Gastroesophageal sphincter (tissue), 4 donors: ENCODE data around the gene HAVCR2. TPM values are rescaled to one million over a fixed set of nuclear protein-coding genes. Genes with fewer than 3 reads are reported as not detected.

Experiments used
- ATAC-seq: fragments of 150-250 bp; one replicate; pipeline ENCODE4 v1.9.1; 2016; ENCODE audit warnings: mild to moderate bottlenecking, moderate library complexity
- H3K27ac ChIP-seq, 4 donors: fragments of 200-600 bp; sonication (generic) in 3 of 4; 1 replicate in 3 of 4; 2 replicates in 1 of 4; pipeline ENCODE4 v1.5.1; 2016 to 2019
- H3K27me3 ChIP-seq: fragments of 200-600 bp; sonication (generic); one replicate; pipeline ENCODE4 v1.5.1; 2019
- H3K36me3 ChIP-seq, 2 donors: fragments of 200-600 bp; sonication (generic); one replicate each; pipeline ENCODE4 v1.5.1; 2019; ENCODE audit warnings: control low read depth in 1 of 2
- H3K4me1 ChIP-seq, 3 donors: fragments of 200-600 bp; sonication (generic); 1 replicate in 2 of 3; 2 replicates in 1 of 3; pipeline ENCODE4 v1.5.1; 2016 to 2019; ENCODE audit warnings: control low read depth in 2 of 3
- H3K4me3 ChIP-seq, 2 donors: fragments of 200-600 bp; sonication (generic); one replicate each; pipeline ENCODE4 v1.5.1; 2019; ENCODE audit warnings: mild to moderate bottlenecking in 1 of 2, moderate library complexity in 1 of 2
- H3K9me3 ChIP-seq, 3 donors: fragments of 200-600 bp; sonication (generic); one replicate each; pipeline ENCODE4 v1.5.1; 2017 to 2019; ENCODE audit warnings: control low read depth in 2 of 3
- EP300 ChIP-seq: sonication (generic); formaldehyde crosslinking; IDR thresholded peaks from one replicate; pipeline ENCODE4 v1.6.1; 2017; ENCODE audit warnings: antibody characterized with exemption, mild to moderate bottlenecking
- POLR2A ChIP-seq, 2 donors: fragments of 450-650 bp; IDR thresholded peaks; one replicate each; pipeline ENCODE4 v1.6.1; 2017; ENCODE audit warnings: antibody characterized with exemption in 2 of 2, mild to moderate bottlenecking in 2 of 2, moderate library complexity in 1 of 2
- POLR2AphosphoS5 ChIP-seq: sonication (generic); formaldehyde crosslinking; IDR thresholded peaks from one replicate; pipeline ENCODE4 v1.6.1; 2017; ENCODE audit warnings: antibody characterized with exemption
- WGBS, 2 donors: methylation state at CpG; one replicate each; pipeline ENCODE4 v1.1.5; 2018; ENCODE audit warnings: low coverage in 1 of 2; 5-methylcytosine and 5-hydroxymethylcytosine counted together
- total RNA-seq, 4 donors: library from RNA; depleted of rRNA; stranded (reverse); fragments of >200 nt; gene quantifications; one replicate each; pipeline ENCODE4 v1.1.0, GENCODE V29; 2016
- TF ChIP-seq, protein P1 (sequence below), 4 experiments: fragments of 200-600 bp in 2 of 4; fragments of 450-650 bp in 2 of 4; sonication (generic) in 1 of 4; IDR thresholded peaks; one replicate each; pipeline ENCODE4 v1.5.1; 2017 to 2019; ENCODE audit warnings: antibody characterized with exemption in 4 of 4, mild to moderate bottlenecking in 2 of 4, moderate library complexity in 2 of 4

The HAVCR2 gene
- total RNA-seq: 10 to 100 TPM in 2 of 4 donors, 1 to 10 TPM in 2; 4.7 to 15.2 (median 10.1) TPM

DNA sequence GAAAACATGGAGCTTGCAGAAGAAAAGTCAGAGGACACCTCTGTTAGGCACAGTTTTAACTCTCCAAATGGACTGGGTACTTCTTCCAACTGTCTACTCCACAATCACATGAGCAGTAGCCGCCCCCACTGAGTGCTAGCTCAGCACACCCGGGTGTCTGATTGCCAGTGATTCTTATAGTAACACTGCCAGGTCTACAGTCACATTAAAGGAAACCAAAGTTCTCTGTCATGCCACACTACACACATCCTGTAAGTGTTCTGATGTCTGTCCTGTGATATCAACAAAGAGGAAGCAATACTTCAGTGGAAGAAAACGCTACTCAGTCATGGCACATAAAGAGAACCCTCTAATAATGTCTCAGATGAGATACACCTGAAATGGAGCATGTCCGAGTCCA lies at the start of gene HAVCR2:
TSS of gene HAVCR2 (minus strand) at position 69 of the 400 bp plus-strand sequence. CDS start at position 8, 61 bp downstream.
- TF ChIP-seq POLR2A (IDR thresholded peaks at IDR 0.05): peak in 1 of 2 donors; percentile 15
- TF ChIP-seq POLR2AphosphoS5: no peak
- Histone ChIP-seq H3K27me3 (no peaks in the 10 kb centered on the region), H3K4me1 (no peaks in the 10 kb centered on the region), H3K27ac (peak within 1 kb of the TSS in 2 of 4 donors; percentile 11 to 19), H3K4me3 (peak within 1 kb of the TSS in 1 of 2 donors; percentile 28), H3K36me3 (no peaks in the 10 kb centered on the region), H3K9me3 (no peaks in the 10 kb centered on the region)
- 64 to 69% methylated on average over 2 to 4 of the region's 4 CpGs for WGBS, 2 donors
- peak; percentile 17 for ATAC-seq

DNA sequence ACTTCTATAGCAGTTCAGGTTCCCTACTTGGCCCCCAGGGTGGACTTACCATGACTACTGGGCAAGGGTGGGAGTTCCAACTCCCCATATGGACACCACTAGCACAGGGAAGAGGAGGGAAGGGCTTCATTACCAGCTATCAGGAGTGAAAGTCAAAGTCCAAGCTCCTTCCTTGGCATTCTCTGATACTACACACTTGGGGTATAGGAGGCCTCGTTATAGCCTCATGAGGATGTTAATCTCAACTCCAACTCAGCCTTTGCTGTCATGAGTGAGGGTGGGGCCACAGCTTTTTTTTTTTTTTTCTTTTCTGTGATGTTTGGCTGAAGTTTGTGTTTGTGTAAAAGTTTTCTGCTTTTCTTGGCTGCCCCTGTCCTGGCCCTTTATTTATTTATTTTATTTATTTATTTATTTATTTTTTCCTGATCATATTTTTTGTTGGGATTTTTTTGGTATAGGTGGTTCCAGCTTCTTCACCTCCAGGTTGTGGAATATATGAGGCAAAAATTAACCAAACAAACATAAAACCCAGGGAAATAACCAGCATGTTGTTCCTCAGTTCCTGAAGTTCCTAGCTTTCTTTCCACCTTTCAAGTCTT lies 48.5 kb upstream of the HAVCR2 start:
- Histone ChIP-seq H3K36me3 (no peaks in the 10 kb centered on the region), H3K27me3 (peaks cover 12% of the 10 kb centered on the region), H3K9me3 (no peaks in the 10 kb centered on the region), H3K4me1 (no peaks in the 10 kb centered on the region), H3K27ac (no peak overlapping the region), H3K4me3 (no peak overlapping the region)
- TF ChIP-seq, protein P1, sequence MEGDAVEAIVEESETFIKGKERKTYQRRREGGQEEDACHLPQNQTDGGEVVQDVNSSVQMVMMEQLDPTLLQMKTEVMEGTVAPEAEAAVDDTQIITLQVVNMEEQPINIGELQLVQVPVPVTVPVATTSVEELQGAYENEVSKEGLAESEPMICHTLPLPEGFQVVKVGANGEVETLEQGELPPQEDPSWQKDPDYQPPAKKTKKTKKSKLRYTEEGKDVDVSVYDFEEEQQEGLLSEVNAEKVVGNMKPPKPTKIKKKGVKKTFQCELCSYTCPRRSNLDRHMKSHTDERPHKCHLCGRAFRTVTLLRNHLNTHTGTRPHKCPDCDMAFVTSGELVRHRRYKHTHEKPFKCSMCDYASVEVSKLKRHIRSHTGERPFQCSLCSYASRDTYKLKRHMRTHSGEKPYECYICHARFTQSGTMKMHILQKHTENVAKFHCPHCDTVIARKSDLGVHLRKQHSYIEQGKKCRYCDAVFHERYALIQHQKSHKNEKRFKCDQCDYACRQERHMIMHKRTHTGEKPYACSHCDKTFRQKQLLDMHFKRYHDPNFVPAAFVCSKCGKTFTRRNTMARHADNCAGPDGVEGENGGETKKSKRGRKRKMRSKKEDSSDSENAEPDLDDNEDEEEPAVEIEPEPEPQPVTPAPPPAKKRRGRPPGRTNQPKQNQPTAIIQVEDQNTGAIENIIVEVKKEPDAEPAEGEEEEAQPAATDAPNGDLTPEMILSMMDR (IDR thresholded peaks at IDR 0.05): no peak
- TF ChIP-seq EP300: no peak
- no peak for TF ChIP-seq POLR2A (IDR thresholded peaks at IDR 0.05)
- no peak for TF ChIP-seq POLR2AphosphoS5
- 56% methylated on average over 1 of the region's 1 CpG; no CpG with 5 or more reads in 1 of the 2 donors for WGBS, 2 donors
- ATAC-seq: no peak

DNA sequence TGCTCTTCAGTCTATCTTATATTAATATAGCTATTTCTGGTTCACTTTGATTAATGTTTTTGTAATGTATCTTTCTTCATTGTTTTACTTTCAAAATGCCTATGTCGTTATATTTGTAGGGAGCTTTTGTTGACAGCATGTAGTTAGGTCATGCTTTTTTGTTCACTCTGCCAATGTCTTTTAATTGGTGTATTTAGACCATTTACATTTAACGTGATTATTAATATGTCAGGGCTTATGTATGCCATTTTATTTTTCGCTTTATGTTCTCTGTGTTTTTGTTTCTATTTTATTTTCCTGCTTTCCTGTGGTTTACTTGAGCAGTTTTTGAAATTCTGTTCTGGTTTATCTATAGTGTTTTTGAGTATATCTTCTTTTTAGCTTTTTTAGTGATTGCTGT lies 46.5 kb upstream of the HAVCR2 start:
- no peak overlapping the region for H3K27ac ChIP-seq
- WGBS, 2 donors: 62 to 71% methylated on average over 2 to 3 of the region's 3 CpGs
- H3K4me1 ChIP-seq: no peaks in the 10 kb centered on the region
- H3K36me3 ChIP-seq: no peaks in the 10 kb centered on the region
- H3K27me3 ChIP-seq: no peaks in the 10 kb centered on the region
- TF ChIP-seq POLR2AphosphoS5 (no peak), EP300 (no peak), POLR2A (IDR thresholded peaks at IDR 0.05) (no peak)
- TF ChIP-seq, protein P1 (IDR thresholded peaks at IDR 0.05): no peak
- H3K4me3 ChIP-seq: no peak overlapping the region
- ATAC-seq: no peak
- no peaks in the 10 kb centered on the region for H3K9me3 ChIP-seq

DNA sequence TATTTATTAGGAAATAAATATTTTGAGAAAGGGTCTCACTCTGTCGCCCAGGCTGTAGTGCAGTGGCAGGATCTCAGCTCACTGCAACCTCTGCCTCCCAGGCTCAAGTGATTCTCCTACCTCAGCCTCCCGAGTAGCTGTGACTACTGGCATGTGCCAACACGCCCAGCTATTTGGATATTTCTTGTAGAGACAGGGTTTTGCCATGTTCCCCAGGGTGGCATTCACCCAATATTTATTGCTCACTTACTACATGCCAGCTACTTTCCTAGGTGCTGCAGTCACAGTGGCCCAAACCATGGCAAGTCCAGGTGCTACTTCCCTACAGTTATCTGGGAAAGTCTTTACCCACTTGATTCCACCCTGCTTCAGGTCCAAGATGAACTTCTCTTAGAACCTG lies 42.2 kb upstream of the HAVCR2 start:
- WGBS, 2 donors: 77 to 88% methylated on average over 3 of the region's 3 CpGs
- H3K27ac ChIP-seq: no peak overlapping the region
- no peaks in the 10 kb centered on the region for H3K9me3 ChIP-seq
- no peak overlapping the region for H3K4me3 ChIP-seq
- ATAC-seq: no peak
- TF ChIP-seq POLR2AphosphoS5: no peak
- TF ChIP-seq EP300: no peak
- TF ChIP-seq POLR2A (IDR thresholded peaks at IDR 0.05): no peak
- TF ChIP-seq, protein P1 (IDR thresholded peaks at IDR 0.05): no peak
- no peaks in the 10 kb centered on the region for H3K4me1 ChIP-seq
- H3K36me3 ChIP-seq: no peaks in the 10 kb centered on the region
- H3K27me3 ChIP-seq: no peaks in the 10 kb centered on the region

DNA sequence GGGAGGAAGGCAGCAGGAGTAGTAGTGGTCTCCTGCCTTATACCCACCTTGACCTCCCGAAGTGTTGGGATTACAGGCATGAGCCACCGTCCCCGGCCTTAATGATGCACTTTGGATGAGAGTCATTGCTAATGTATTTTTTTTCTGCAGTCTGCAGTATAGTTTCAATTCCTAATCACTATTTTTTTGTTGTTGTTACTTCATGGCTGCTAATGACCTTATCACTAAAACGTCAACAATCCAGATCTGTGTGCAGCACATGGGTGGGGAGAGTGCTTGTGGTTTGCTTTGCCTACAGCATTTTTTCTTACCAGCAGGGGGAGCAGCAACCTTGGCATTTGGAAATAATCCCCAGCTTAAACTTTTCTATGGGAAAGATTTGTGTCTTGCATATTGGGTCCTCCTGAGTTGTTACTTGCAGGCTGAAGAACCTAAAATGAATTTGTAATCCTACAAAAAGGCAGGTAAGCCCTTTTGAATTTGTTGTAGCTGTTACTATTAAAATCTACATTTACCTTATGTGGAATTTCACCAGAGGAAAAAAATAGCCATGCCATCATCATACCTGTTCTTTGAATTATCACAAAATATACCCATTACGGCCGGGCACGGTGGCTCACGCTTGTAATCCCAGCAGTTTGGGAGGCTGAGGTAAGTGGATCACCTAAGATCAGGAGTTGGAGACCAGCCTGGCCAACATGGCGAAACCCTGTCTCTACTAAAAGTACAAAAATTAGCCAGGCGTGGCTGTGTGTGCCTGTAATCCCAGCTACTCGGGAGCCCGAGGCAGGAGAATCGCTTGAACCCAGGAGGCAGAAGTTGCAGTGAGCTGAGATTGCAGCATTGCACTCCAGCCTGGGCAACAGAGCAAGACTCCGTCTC lies 40.1 kb upstream of the HAVCR2 start:
- no peak overlapping the region for H3K27ac ChIP-seq
- H3K9me3 ChIP-seq: no peaks in the 10 kb centered on the region
- H3K4me3 ChIP-seq: no peak overlapping the region
- no peaks in the 10 kb centered on the region for H3K27me3 ChIP-seq
- no peak for TF ChIP-seq EP300
- TF ChIP-seq, protein P1 (IDR thresholded peaks at IDR 0.05): peak; percentile 72 to 84 (median 73)
- H3K4me1 ChIP-seq: peaks cover 0 to 2% (median 0%) of the 10 kb centered on the region in 3 donors
- no peaks in the 10 kb centered on the region for H3K36me3 ChIP-seq
- ATAC-seq: no peak
- WGBS, 2 donors: 40 to 79% methylated on average over 2 to 11 of the region's 14 CpGs
